ENCODE data around the gene SF1.

The SF1 gene

DNA sequence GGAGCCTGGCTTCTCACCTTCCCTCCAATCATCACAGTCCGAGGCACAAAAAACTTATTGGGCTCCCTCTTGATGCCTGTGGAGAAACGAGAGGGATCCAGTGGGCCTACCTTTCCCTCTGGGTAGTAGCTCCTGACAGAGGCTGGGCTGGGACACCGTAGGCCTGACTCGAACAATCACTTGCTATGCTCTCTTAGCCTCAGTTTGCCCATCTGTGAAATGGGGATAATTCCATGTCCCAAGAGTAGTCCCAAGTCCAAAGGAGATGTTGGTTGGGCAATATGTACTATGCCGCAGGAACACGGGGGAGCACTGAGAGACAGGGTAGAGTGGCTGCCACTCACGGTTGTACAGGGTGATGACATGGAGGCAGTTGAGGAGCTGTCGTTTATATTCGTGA lies 26.8 kb downstream of the SF1 start:
- DNase-seq (ENCODE audit: low read depth, low spot score), result no peak
- no peak overlapping the region for H3K27ac ChIP-seq

DNA sequence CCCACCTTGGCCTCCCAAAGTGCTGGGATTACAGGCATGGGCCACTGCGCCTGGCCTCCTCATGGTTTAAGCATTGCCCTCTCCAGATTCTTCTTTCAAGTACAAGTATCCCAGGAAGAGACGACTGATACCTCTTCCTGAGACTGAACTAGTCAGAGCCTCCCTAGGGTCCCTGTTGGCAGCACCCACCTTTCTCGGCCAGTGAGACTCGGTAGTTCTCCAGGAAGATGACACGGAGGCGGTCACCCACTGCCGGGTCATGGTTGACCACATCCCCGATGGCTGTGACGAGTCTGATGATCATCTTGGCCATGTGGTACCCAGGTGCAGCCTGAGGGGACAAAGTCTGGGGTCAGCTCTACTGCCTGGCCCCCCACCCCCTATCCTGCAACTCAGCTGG lies 27.2 kb downstream of the SF1 start:
- no peak overlapping the region for H3K27ac ChIP-seq
- DNase-seq (ENCODE audit: low read depth, low spot score), result no peak

DNA sequence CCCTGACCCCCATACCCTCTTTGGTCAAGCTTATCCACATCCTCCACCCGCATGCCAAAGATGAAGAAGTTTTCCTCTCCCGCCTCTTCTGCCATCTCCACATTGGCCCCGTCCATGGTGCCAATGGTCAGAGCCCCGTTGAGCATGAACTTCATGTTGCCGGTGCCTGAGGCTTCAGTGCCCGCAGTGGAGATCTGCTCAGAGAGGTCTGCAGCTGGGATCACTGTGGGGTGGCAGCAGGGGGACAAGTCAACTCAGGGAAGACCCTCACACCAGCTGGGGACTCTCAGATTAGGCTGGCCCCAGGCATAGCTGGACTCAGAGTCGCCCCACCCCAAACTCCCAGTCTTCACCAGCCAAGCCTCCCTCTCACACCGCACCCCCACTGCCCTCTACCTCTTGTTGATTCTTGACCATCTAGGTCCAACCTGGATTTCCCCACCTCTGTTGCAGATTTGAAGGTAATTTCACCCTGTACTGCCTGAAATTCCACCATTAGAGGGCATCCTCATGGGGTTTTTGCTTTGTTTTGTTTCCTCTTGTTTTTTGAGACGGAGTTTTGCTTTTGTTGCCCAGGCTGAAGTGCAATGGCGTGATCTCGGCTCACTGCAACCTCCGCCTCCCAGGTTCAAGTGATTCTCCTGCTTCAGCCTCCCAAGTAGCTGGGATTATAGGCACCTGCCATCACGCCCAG lies 27.8 kb downstream of the SF1 start:
- no peak for DNase-seq (ENCODE audit: low read depth, low spot score)
- no peak overlapping the region for H3K27ac ChIP-seq

DNA sequence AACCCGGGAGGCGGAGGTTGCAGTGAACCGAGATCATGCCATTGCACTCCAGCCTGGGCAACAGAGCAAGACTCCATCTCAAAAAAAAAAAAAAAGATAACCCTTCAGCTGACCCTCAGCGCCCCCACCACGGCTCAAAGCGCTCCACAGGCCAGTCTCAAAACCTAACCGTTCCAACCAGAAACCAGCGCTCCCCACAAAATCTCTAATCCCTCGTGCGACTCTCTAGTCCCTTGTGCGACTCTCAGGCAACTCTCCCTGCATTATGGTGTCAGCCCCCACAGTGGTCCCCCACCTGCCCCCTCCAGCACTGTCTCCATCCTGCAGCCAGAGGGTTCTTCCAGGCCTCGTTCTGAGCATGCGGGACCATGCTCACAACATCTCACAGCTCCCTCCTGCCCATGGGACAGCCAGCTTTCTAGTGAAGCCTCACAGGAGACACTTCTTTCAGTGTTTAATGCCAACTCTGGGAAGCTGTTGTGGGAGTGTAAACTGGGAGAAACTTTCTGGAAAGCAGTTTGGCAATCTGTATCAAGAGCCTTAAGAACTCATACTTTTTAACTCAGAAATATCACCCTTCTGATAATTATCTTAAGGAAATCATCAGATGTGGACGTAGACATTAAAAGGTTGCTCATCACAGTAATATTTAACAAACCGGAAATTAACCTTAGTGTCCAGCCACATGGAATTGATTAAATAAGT lies 30.2 kb downstream of the SF1 start:
- DNase-seq (ENCODE audit: low read depth, low spot score), result no peak
- H3K27ac ChIP-seq, result peak overlapping the region; percentile 61

DNA sequence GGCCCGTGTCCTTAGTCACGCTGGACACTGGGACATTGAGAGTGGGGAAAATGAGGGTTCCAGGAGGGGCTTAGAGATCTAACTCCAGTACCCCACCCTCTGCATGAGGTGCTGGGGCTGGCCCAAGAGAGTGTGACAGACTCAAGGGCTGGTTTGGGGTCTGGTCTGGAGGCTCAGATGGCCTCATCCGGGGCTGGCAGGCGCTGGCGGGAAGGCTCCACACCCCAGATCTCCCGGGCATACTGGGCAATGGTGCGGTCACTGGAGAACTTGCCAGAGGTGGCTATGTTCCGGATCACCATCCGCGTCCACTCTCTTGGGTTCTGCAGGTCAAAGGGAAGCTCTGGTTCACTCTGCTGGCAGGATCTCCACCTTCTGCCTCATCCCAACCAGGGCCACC lies 31.9 kb downstream of the SF1 start:
- H3K27ac ChIP-seq, result no peak overlapping the region

DNA sequence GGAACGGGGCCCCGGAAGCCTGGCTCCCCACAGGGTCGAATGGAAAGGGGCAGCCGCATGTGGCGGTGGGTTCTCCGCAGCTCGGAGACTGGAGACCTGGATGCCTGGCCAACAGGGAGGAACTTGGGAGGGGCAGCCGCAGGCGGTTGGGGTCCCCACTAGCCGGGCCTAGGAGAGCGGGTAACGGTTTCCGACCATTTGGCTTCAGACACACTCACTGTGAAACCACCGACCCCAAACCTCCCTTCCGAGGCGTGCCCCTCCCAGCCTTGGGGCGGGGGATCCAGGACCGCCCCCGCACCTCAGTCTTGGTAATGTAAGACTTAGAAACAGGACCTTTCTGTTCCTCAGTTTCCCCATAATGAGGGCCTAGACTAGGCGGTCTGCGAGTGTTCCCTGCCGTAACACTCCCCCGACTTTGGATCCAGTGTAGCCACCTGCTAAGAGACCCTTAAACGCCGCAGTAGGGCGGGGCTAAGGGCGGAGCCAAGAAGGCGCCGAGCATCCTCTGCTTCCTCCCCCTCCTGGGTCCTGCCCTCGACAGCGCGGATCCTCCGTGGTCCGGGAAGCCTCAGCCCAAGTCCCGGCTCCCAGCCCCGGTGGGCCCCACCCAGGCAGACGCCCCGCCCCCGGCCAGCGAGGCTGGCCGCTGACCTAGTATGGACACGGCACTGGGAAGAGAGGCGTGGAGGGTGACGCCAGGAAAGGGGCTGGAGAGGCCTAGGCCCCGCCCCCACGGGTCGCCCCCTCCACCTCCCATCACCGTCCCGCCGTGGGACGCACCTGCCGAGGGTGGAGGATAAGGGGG lies 32.6 kb downstream of the SF1 start:
- DNase-seq (ENCODE audit: low read depth, low spot score), result no peak
- H3K27ac ChIP-seq, result no peak overlapping the region

More for the DNA sequence above, 31.9 kb downstream of the SF1 start:
- no peak for DNase-seq (ENCODE audit: low read depth, low spot score)

DNA sequence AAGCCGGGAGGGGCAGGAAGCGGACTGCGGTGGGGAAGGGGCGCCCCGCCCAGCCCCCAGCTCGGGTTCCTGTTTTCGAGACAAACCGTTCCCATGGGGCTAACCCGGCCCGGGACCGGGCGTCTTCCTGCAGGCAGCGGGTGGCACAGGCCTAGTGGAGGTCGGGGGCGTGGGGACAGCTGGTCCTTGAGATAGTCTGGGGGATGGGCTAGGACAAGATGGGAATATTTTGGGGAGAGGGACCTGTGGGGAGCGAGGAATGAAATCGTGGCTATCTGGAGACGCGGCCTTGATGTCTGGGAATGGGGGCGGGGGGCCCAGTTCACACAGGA lies 33.2 kb downstream of the SF1 start:
- H3K27ac ChIP-seq, result no peak overlapping the region
- no peak for DNase-seq (ENCODE audit: low read depth, low spot score)

DNA sequence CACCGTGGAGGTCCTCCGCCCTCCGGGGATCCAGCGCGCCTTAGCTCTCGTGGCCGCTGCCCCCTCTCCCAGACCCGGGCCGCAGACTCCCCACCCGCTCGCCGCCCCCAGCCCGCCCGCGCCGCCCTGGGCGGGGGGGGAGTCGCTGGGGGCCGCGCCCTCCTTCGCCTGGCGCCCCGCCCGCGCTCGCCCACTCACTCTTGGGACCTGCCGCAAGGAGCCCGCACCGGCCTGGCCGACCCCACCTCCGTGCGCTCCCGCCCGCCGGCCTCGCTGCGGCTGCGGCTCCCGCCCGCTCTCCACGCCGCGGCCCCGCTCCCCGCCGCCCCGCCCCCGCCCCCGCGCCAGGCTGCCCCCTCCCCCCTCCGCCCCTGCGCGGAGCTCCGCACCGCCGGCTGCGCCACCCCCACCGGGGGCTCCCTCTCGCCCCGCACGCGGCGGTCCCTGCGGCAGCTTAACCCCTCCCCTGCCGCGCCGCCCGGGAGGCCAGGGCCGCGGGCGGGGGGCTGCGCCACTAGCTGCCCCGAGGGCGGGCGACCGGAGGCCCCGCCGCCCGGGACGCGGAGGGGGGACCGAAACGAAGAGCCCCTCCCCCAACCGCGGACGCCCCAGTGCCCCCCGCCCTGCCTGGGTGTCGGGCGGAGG lies 33.7 kb downstream of the SF1 start:
- no peak for DNase-seq (ENCODE audit: low read depth, low spot score)
- H3K27ac ChIP-seq, result no peak overlapping the region

DNA sequence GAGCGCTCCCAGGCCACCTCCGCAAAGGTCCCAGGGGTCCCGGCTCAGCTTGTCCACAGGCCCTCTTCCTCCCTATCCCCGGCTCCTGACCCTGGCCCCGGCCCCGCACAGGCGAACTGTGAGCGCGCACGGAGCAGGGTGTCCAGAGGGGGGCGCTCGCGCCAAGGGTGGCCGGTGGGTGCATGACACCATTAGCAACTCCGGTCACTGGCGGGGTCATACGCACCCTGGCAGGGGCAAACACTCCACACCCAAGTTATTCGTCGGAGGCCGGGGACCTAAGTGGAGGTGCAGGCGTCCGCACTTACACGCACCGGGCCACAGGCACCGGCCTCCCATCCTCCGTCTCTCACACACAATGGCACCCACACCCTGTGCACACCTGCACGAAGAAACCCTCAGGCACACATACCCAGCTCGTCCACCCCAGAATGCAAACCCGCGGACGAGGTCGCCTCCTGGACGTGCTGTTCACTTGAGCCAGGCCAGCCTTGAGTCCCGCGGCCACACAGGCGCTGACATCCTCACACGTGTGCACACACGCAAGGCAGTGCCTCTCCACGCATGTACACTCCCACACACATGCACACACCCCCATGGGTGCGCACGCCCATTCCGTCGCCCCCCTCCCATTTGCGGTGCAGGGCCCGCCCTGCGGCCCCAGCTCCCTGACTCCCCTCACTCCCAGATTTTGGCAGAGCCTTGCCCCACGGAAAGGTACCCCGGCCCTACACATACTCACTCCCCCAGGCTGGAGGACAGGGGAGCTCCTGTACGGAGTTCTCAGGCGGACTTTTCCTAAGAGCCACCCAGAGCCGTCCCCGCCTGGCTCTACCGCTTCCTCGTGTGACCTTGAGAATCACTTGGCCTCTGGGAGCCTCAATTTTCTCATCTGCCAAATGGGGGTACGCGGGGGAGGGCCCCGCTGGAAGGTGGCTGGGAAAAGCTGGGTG lies 34.5 kb downstream of the SF1 start, which contains the start of gene RASGRP2:
TSS of gene RASGRP2 (minus strand) at position 552 of the 953 bp plus-strand sequence. CDS start 1,276 bp downstream, outside the sequence.
- no peak within 1 kb of the TSS for H3K27ac ChIP-seq
- DNase-seq (ENCODE audit: low read depth, low spot score), result no peak

DNA sequence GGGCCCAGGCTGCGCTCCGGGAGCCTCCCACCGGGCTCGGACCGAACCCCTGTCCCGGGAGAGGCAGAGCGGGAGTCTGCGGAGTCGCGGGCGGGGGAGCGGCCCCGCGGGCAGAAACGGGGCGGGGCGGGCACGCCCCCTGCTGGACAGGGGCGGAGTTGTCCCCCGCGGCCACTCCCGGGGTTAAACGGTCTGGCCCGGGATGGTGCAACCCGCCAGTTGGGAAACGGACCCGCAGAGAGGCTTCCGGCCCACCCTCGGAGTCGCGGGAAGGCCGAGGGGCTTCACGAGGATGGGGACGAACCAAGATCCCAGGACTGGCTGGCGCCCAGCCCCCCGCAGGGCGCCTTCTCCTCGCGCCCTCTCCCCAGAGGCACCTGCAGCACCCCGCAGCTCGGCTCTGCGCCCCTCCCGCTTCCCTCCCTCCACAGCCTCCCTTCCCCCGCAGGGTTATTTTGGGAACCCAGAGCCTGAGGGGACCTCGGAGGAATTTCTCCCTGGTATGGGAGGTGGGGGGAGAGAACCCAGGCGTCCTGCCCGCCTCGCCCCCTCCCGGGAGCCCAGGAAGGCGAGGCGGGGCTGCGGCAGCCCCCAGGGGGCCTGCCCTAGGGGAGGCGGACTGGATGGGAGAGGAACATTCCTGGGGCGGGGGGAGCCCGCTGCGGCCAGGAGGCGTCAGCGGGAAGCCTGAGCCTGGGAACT lies 35.3 kb downstream of the SF1 start:
- H3K27ac ChIP-seq, result no peak overlapping the region
- DNase-seq (ENCODE audit: low read depth, low spot score), result no peak

DNA sequence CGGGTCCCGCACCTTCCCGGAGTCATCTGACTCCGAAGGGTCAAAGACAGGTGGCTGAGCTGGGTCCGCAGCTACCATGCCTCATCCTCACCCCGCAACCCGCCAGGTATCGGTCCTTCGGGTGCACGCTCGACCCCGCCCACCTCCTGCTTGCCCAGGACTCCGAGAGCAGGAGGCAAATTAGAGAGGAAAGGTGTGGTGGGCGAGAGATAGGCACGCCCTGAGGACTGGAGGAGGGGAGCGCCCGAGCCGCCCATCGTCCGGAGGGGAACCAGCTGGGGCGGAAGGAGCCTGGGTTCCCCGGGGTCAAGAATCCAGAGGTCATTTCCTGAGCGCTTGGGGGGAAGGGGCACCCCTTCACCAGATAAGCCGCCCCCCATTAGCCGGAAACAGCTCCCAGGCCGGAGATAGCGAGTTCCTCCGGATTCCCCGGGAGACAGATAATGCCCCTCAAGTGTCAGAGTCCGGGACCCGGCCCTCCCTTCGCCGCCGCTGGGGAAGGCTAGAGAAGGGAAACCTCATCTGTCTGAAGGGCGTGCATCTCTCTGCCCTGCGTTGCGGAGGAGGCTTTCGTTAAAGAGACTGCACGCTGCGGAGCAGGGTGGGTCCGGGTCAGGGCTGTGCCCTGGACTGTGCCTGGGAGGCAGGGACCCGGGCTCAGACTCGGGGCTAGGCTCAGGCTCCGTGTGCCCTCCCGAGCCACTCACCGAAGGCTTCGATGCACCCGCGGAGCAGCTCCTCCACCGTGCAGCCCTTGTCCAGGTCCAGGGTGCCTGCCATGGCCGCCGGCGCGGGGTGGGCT lies 36.1 kb downstream of the SF1 start:
- H3K27ac ChIP-seq, result no peak overlapping the region
- no peak for DNase-seq (ENCODE audit: low read depth, low spot score)

DNA sequence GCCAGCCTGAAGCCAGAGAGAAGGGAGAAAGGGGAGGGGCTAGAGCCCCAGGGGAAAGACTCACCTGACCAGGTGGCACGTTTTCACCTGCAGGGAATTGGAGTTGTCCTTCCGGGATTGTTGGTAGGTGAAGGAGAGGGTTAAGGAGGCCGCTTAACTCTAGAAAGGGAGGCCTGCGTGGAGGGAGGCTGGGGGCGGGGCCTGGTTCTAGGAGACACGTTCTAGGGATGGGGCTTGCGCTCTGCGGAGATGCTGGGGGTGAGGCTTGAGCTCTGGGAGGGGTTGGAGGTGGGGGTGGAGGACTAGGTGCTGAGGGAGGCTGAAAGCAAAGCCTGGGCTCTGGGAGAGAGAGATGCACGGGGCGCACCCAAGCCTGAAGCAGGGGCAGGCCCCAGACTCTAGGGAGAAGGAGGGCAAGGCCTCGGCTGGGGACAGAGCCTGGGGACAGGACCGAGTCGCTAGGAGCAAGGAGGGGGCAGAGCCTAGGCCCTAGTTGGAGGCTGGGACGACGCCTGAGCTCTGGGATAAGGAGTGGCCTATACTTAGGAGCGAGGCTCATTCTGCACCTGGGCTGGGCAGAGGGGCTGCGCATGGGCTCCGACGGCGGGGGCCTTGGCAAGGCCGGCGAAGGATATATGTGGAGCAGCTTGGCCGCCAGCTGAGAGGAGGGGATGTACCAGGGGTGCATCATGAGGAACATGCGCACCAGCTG lies 36.8 kb downstream of the SF1 start:
- DNase-seq (ENCODE audit: low read depth, low spot score), result no peak
- H3K27ac ChIP-seq, result no peak overlapping the region

DNA sequence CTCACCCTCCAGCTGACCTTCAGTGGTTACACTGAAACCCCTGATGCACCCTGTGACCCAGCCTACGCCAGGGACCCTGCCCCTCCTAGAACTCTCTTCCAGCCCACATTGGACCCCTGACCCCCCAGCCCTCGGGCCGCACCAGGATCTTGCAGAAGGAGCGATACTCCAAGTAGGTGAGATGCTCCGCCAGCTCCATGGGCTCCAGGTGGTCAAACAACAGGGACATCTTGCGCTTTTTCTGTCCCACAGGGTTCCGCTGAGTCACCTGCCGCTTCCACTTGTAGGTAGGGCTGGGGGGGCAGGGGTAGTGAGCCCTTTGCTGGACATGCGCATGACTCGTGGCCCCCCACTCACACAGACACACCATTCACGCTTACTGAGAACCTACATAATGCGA lies 38.5 kb downstream of the SF1 start:
- H3K27ac ChIP-seq, result no peak overlapping the region

DNA sequence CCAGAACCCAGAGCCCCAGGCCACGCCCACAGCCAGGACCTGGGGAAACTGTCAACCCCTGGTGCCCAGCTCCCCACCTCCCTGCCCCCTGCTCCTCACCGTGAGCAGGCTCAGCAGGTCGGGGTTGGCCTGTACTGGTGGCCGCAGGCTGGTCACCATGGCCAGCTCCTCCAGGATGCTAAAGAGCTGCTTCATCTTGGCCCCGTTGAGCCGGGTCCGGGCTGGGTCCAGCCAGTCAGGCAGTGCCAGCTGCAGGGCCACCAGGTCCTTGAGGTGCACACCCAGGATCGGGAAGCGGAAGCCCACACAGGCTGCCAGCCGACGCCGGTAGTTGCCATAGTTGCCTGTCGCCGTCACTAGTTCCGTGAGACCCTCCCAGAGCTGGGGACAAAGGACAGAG lies 41.7 kb downstream of the SF1 start:
- DNase-seq (ENCODE audit: low read depth, low spot score), result no peak
- no peak overlapping the region for H3K27ac ChIP-seq

More for the DNA sequence above, 38.5 kb downstream of the SF1 start:
- no peak for DNase-seq (ENCODE audit: low read depth, low spot score)

DNA sequence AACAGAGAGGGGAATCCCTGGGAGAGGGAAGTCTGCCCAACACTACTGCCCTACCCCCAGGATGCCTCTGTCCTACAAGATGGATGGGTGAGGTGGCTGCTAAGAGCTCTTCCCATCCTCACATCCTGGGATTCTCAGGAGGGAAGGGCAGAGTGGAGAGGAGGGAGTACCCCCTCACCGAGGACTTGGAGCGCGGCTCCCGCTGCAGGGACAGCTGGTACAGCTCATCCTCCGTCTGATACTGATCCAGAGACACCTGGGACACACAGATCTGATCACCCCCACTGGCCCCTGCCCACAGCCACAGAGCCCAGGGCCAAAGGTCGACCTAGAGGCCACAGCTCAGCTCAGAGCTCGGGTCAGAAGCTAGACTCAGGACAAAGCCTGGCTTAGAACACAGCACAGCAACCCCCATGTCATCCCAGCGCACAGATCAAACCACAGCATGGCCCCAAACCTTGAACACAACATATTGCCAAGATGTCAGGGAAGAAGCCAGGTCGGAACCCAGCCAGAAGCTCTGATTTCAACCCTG lies 42.5 kb downstream of the SF1 start:
- no peak overlapping the region for H3K27ac ChIP-seq
- DNase-seq (ENCODE audit: low read depth, low spot score), result no peak

DNA sequence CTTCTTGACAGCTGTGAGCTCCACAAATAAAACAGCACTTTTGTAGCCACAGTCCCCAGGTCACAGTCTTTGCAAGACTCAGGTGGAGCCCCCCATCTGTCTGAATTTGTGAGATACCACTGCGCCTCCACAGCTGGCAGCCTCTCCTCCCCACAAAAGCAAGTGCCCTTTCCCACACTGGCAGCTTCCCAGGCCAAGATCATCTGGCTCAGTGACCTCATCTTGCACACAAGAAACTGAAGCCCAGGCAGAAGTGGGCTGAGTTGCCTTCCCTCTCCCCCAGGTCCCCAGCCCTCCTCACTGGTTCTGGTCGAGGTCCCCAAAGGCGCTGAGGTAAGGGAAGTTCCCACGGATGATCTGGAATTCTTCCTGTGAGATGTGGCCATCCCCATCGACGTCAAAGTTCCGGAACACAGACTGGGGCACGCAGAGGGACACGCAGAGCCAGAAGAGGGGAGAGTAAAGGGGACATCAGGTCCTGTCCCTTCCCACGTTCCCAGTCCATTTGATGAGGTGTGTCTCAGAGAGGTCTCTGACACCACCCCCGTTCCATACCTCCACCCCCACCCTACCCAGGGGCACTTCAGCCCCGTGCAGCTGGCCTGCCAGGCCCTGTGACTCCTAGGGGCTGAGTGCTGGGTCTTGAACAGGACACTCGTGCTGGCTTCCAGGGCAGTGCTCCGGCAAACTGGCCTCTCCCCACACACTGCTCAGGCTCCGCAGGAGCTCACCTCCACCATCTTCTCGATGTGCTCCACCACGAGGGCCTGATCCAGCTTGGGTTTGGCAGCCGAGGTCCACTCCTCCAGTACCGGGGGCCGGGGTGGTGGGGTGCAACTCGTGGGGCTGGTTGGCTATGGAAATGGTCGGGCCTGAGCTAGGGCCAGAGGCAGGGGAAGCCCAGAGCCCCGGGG lies 43.3 kb downstream of the SF1 start:
- no peak overlapping the region for H3K27ac ChIP-seq

More for the DNA sequence above, 43.3 kb downstream of the SF1 start:
- DNase-seq (ENCODE audit: low read depth, low spot score), result no peak
